Breast epithelium (tissue), 3 donors: ENCODE measurements around the gene ADIPOR2.

Experiments
- POLR2A ChIP-seq: fragments of 450-650 bp; IDR thresholded peaks from one replicate; pipeline ENCODE4 v1.6.1; 2016; ENCODE audit warnings: antibody characterized with exemption, mild to moderate bottlenecking, moderate library complexity
- TF ChIP-seq, protein P1 (sequence below), 3 donors: fragments of 450-650 bp; IDR thresholded peaks; one replicate each; pipeline ENCODE4 v1.5.1; 2016 to 2017; ENCODE audit warnings: antibody characterized with exemption in 3 of 3, mild to moderate bottlenecking in 3 of 3, moderate library complexity in 3 of 3

DNA sequence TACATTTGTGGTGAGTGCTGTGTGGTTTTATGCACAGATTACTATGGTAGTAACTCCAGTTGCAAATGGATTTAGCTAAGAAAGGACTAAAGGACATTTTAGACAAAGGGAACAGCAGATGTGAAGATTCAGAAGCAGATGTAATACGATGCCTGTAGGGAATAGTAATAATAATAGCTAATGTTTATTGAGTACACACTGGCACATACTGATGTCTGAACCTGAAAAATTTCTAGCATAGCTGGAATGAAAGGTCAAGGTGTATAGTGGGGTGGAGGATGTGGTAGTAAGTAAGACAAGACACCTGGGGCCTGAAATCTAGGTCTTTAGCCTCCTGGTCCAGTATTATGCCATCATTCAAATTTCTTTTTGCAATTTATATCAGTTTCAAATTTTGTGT is 75.2 kb downstream of the ADIPOR2 start:
- no peak for TF ChIP-seq POLR2A
- TF ChIP-seq, protein P1, sequence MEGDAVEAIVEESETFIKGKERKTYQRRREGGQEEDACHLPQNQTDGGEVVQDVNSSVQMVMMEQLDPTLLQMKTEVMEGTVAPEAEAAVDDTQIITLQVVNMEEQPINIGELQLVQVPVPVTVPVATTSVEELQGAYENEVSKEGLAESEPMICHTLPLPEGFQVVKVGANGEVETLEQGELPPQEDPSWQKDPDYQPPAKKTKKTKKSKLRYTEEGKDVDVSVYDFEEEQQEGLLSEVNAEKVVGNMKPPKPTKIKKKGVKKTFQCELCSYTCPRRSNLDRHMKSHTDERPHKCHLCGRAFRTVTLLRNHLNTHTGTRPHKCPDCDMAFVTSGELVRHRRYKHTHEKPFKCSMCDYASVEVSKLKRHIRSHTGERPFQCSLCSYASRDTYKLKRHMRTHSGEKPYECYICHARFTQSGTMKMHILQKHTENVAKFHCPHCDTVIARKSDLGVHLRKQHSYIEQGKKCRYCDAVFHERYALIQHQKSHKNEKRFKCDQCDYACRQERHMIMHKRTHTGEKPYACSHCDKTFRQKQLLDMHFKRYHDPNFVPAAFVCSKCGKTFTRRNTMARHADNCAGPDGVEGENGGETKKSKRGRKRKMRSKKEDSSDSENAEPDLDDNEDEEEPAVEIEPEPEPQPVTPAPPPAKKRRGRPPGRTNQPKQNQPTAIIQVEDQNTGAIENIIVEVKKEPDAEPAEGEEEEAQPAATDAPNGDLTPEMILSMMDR (IDR thresholded peaks at IDR 0.05), result no peak
